IMR-90 (cell line): ENCODE results near the gene ENPP3. TPM values are rescaled to one million over a fixed set of nuclear protein-coding genes. Genes with fewer than 3 reads are reported as not detected.
"Not testable (repeated sequence)": the region's sequence is repeated elsewhere in the genome, so short reads cannot be mapped to it uniquely, and the experiment has no call there.

ENCODE experiments used
- ATAC-seq: fragments of 200-7000 bp; cut with Tn5 transposase; 2 replicates; pipeline ENCODE4 v1.9.1; 2020; ENCODE audit warnings: low read depth, mild to moderate bottlenecking, moderate library complexity
- BruUV-seq: library from RNA; stranded (reverse); fragments of 400-500 nt; replicated peaks from 2 replicates; lab custom pipeline; 2021; lab: Mats Ljungman, UMichigan
- CTCF ChIA-PET: fragments of 300-600 bp; formaldehyde crosslinking; extraction: SDS; loops from one replicate; lab custom pipeline; 2021; ENCODE audit warnings: antibody characterized with exemption; lab: Yijun Ruan, JAX
- POLR2A ChIA-PET: fragments of 300-600 bp; sonication (Branson Sonifier 250); formaldehyde crosslinking; loops from one replicate; lab custom pipeline; 2022; ENCODE audit warnings: antibody characterized with exemption; ENCODE audit not compliant: unreplicated experiment; lab: Charles Lee
- DNase-seq: peaks from one replicate; pipeline ENCODE4 v3.0.0; 2013
- H2AFZ ChIP-seq: replicated peaks from 2 replicates; pipeline ENCODE3; 2013; ENCODE audit warnings: low read length, mild to moderate bottlenecking; ENCODE audit not compliant: poor library complexity
- H2AK5ac ChIP-seq: 2 replicates; pipeline ENCODE4 v1.6.1; 2013; ENCODE audit warnings: low read depth, low read length, inconsistent platforms
- H2AK9ac ChIP-seq: replicated peaks from 2 replicates; pipeline ENCODE3; 2013; ENCODE audit warnings: mild to moderate bottlenecking, low read depth, low read length, moderate library complexity; ENCODE audit not compliant: poor library complexity
- H2BK120ac ChIP-seq: 2 replicates; pipeline ENCODE4 v1.6.1; 2013; ENCODE audit warnings: low read depth, low read length, inconsistent platforms
- H2BK15ac ChIP-seq: 3 replicates; pipeline ENCODE4 v1.6.1; 2013; ENCODE audit warnings: low read depth, low read length, inconsistent platforms
- H2BK20ac ChIP-seq: 2 replicates; pipeline ENCODE4 v1.6.1; 2013; ENCODE audit warnings: low read depth, mild to moderate bottlenecking, inconsistent platforms, low read length, moderate library complexity
- H2BK5ac ChIP-seq: 2 replicates; pipeline ENCODE4 v1.6.1; 2013; ENCODE audit warnings: mild to moderate bottlenecking, low read depth, low read length, inconsistent platforms; ENCODE audit not compliant: poor library complexity, severe bottlenecking
- H3K14ac ChIP-seq: replicated peaks from 2 replicates; pipeline ENCODE4 v1.6.1; 2013; ENCODE audit warnings: low read depth, low read length, inconsistent platforms
- H3K18ac ChIP-seq: 2 replicates; pipeline ENCODE4 v1.6.1; 2013; ENCODE audit warnings: low read depth, low read length, control low read depth
- H3K23ac ChIP-seq: 2 replicates; pipeline ENCODE4 v1.6.1; 2013; ENCODE audit warnings: low read depth, low read length, inconsistent platforms
- H3K27ac ChIP-seq: 2 replicates; pipeline ENCODE4 v1.5.1; 2013; ENCODE audit warnings: mild to moderate bottlenecking, control low read depth, low read length; ENCODE audit not compliant: insufficient read depth
- H3K27me3 ChIP-seq: 2 replicates; pipeline ENCODE4 v1.6.1; 2013; ENCODE audit warnings: low read length; ENCODE audit not compliant: control insufficient read depth, insufficient read depth
- H3K36me3 ChIP-seq: 2 replicates; pipeline ENCODE4 v1.6.1; 2013; ENCODE audit warnings: low read length, mixed read lengths; ENCODE audit not compliant: control insufficient read depth, insufficient read depth
- H3K4ac ChIP-seq: 2 replicates; pipeline ENCODE4 v1.6.1; 2013; ENCODE audit warnings: low read depth, low read length, inconsistent platforms
- H3K4me1 ChIP-seq: 2 replicates; pipeline ENCODE4 v1.6.1; 2013; ENCODE audit warnings: low read length, mixed read lengths; ENCODE audit not compliant: control insufficient read depth, insufficient read depth
- H3K4me2 ChIP-seq: 2 replicates; pipeline ENCODE4 v1.6.1; 2013; ENCODE audit warnings: low read depth, mild to moderate bottlenecking, control low read depth, low read length, moderate library complexity
- H3K4me3 ChIP-seq: 2 replicates; pipeline ENCODE4 v1.5.1; 2013; ENCODE audit warnings: low read depth, mild to moderate bottlenecking, control low read depth, low read length, moderate library complexity; ENCODE audit not compliant: insufficient read depth
- H3K56ac ChIP-seq: 2 replicates; pipeline ENCODE4 v1.6.1; 2013; ENCODE audit warnings: low read length, inconsistent platforms; ENCODE audit not compliant: insufficient read depth; ENCODE audit errors: extremely low read depth
- H3K79me1 ChIP-seq, 2 experiments: 2 replicates each; pipeline ENCODE4 v1.6.1; 2013; ENCODE audit warnings: low read length in 2 of 2, inconsistent platforms in 1 of 2, low read depth in 1 of 2
- H3K9ac ChIP-seq: 2 replicates; pipeline ENCODE4 v1.6.1; 2013; ENCODE audit warnings: low read depth, low read length, control low read depth
- H3K9me1 ChIP-seq: 2 replicates; pipeline ENCODE4 v1.6.1; 2013; ENCODE audit warnings: low read length, inconsistent platforms; ENCODE audit not compliant: insufficient read depth
- H3K9me3 ChIP-seq: 2 replicates; pipeline ENCODE4 v1.6.1; 2013; ENCODE audit warnings: low read length; ENCODE audit not compliant: control insufficient read depth, insufficient read depth
- H4K20me1 ChIP-seq: 2 replicates; pipeline ENCODE4 v1.6.1; 2013; ENCODE audit warnings: low read length, inconsistent platforms; ENCODE audit not compliant: insufficient read depth
- H4K5ac ChIP-seq: 2 replicates; pipeline ENCODE4 v1.6.1; 2013; ENCODE audit warnings: mild to moderate bottlenecking, low read depth, low read length, control low read depth
- H4K8ac ChIP-seq, 2 experiments: 2 replicates each; pipeline ENCODE4 v1.6.1; 2013; ENCODE audit warnings: low read depth in 2 of 2, low read length in 2 of 2, control low read depth in 1 of 2, inconsistent platforms in 1 of 2
- H4K91ac ChIP-seq: 2 replicates; pipeline ENCODE4 v1.6.1; 2013; ENCODE audit warnings: low read depth, low read length, inconsistent platforms; ENCODE audit not compliant: insufficient read depth
- WGBS, 2 experiments: methylation state at CpG; one replicate each; pipeline versions ENCODE4 v1.1.5 to v1.1.7; 2013; ENCODE audit warnings: missing lambda C conversion rate in 2 of 2; ENCODE audit not compliant: insufficient read length in 1 of 2; ENCODE audit errors: extremely low coverage in 2 of 2; 5-methylcytosine and 5-hydroxymethylcytosine counted together
- dilution Hi-C: fragments of 300-500 bp; cut with HindIII; formaldehyde crosslinking; loops from one replicate; pipeline ENCODE4 v1.14.3; 2018; ENCODE audit warnings: low sequenced_read_pairs; ENCODE audit not compliant: unreplicated experiment
- in situ Hi-C: fragments of 300-500 bp; cut with MboI; formaldehyde crosslinking; loops from 3 replicates; pipeline ENCODE4 v1.14.3; 2019; ENCODE audit warnings: low sequenced_read_pairs, inconsistent platforms, mixed read lengths
- intact Hi-C: fragments of 100-400 bp; cut with micrococcal nuclease; formaldehyde crosslinking; loops from 2 replicates; pipeline ENCODE4 v1.10.0; 2022
- polyA plus RNA-seq, 3 experiments: library from polyadenylated mRNA; depleted of rRNA; stranded (reverse); fragments of >200 nt; gene quantifications; 2 replicates each; pipeline ENCODE4 v1.2.3, GENCODE V29; 2012; ENCODE audit warnings: low replicate concordance in 1 of 3
- total RNA-seq: library from RNA; depleted of rRNA; stranded (reverse); fragments of >200 nt; gene quantifications from 2 replicates; pipeline ENCODE4 v1.2.3, GENCODE V29; 2012

Gene ENPP3
- total and polyA plus RNA-seq, 2 of the 4 experiments (the other 2 are of a cell fraction): under 0.01 to 0.05 TPM

DNA sequence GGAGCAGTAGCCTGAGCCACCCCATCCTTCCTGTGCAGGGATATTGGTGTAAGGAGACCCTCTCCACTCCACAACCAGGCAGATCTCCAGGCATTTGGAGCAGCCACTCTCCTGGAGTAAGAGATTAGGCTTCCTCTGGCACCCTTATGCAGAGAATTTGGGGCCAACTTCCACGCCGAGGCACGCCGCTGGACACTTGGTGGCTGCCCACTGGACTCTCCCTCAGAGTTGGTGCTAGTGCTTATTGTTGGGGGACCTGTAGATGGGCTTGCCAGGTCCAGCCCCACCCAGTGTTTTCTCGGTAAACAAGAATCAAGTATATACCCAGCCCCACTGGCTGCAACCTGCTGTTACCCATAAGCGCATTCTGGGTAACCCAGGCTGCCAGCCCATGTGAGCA, 78.5 kb downstream of the ENPP3 start:
- H3K4me1 ChIP-seq, H3K9me3 ChIP-seq, H2AFZ ChIP-seq, H3K4me2 ChIP-seq, H3K79me1 ChIP-seq, H2AK9ac ChIP-seq, H3K27ac ChIP-seq, H4K5ac ChIP-seq, H3K9ac ChIP-seq, CTCF ChIA-PET, H4K8ac ChIP-seq, H3K18ac ChIP-seq, in situ Hi-C loops, H3K4me3 ChIP-seq, H2BK20ac ChIP-seq, H3K14ac ChIP-seq, H4K91ac ChIP-seq, intact Hi-C loops, H3K36me3 ChIP-seq, H2BK120ac ChIP-seq, DNase-seq, ATAC-seq, BruUV-seq, H3K9me1 ChIP-seq, H2AK5ac ChIP-seq, H3K4ac ChIP-seq, H2BK15ac ChIP-seq, H3K27me3 ChIP-seq, H3K23ac ChIP-seq, H2BK5ac ChIP-seq, dilution Hi-C loops, H4K20me1 ChIP-seq, H3K56ac ChIP-seq, POLR2A ChIA-PET: not testable (repeated sequence)
- no CpG with 5 or more reads among the region's 6 CpGs for WGBS, 2 experiments
